HFF-Myc (cell line): Measurements from ENCODE around the gene MRPS14.

Experiments
- DNase-seq: peaks from one replicate; pipeline ENCODE4 v3.0.0-alpha.2; 2011; ENCODE audit warnings: low read depth; ENCODE audit errors: extremely low read depth
- H3K4me3 ChIP-seq: replicated peaks from 2 replicates; pipeline ENCODE4 v1.5.1; 2011; ENCODE audit warnings: low read depth, mild to moderate bottlenecking, control low read depth, low read length
- CTCF ChIP-seq: IDR thresholded peaks from 2 replicates; pipeline ENCODE4 v1.5.1; 2012; ENCODE audit warnings: mild to moderate bottlenecking, low read depth, low read length, control low read depth; ENCODE audit errors: missing control alignments

Gene MRPS14

GRCh38 chr1:175003521-175003920 lies 19.7 kb downstream of the MRPS14 start:
- no peak for TF ChIP-seq CTCF
- no peak overlapping the region for H3K4me3 ChIP-seq
- DNase-seq: no peak

DNA sequence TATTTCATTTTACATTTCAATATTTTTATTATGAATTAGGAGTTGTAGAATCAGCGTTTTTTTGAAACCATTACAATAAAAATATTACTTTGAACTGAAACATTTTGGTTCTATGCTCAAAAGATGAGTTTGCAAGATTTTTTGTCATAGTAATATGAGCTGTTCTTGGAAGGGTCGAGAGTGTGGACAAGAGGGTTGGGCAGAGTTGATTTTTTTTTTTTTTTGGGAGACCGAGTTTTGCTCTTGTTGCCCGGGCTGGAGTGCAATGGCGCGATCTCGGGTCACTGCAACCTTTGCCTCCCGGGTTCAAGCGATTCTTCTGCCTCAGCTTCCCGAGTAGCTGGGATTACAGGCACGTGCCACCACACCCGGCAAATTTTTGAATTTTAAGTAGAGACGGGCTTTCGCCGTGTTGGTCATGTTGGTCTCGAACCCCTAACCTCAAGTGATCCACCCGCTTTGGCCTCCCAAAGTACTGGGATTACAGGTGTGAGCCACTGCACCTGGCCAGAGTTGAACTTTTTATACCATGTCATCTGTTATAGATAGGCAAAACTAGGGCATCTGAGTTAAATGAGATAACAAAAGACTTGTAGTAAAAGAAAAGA lies 20.2 kb downstream of the MRPS14 start:
- H3K4me3 ChIP-seq: no peak overlapping the region
- no peak for DNase-seq
- no peak for TF ChIP-seq CTCF

- H3K4me3 ChIP-seq: peak overlapping the region; percentile 68
- no peak for TF ChIP-seq CTCF
- DNase-seq: no peak
Observed at GRCh38 chr1:175000697-175001187, 22.5 kb downstream of the MRPS14 start.

DNA sequence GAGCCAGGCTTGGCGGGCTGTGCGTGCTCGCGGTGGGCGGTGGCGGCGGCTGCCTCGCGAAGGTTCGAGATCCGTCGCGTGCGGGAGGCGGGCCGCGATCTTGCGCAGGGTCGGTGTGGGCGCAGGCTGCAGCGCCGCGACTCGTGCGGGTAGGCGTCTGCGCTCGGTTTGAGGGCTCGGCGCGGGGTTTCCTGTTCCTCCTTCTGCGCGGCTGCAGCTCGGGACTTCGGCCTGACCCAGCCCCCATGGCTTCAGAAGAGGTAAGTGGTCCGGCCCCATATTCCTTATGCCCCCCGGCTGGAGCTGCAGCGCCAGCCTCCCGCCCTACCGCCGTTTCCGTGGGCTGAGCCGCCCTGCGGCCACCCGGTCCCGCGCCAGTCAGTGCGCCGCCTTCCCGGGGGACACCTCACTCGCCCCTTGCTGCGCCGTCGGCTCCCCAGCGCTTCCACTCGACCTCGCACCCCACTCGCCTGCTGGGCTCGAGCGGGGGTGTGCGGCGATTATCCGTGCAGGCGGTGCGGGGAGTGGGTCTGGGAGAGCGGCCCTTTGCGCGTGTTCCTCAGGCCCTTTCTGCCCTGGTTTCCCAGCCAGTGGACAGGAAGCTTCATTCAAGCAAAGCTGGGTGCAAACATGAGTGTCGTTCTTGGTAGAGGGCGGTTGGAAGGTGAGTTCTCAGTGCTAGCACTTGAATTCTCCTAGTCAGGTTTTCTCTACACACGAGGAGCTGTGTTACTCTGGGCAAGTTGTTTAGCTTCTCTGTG lies 23.1 kb downstream of the MRPS14 start, which contains the start of gene CACYBP:
Gene CACYBP, plus strand, starts transcription at position 12 of the 761 bp plus-strand sequence. Its CDS starts 234 bp downstream, at position 246.
- no peak for TF ChIP-seq CTCF
- no peak for DNase-seq
- H3K4me3 ChIP-seq: peak within 1 kb of the TSS; percentile 68

DNA sequence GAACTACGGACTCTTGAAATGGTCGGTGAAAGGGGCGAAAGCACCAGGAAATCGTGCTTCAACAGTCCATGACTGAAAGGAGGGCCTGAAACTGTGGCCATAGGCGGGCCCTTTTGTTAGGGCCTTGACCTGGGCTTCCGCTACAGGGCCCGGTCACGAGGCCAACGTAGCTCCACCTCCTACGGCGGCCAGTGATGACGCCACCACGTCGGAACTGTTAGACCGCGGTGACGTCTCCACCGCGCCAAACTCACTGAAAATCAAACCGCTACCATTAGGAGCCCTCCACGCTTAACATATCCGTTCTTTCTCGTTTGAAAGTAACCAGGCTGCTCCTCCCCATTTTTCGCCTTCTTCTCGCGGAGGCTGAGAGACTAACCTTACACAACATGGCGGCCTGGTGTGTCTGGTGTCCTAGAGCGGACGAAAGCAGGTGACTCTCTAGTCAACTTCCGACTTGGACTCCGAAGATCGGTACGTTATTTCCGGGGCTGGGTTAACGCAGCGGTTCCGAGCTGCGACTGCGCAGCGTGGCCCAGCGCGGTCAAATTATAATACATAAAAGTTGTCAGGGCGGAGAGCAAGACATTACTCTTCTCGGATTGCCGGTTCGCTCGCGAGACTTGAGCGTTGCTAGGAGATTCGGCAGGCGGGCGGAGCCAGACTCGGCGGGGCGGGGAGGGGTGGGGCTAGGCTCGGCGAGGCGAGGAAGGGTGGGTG lies 23.8 kb downstream of the MRPS14 start:
- peak; percentile 97 for DNase-seq
- peak overlapping the region; percentile 68 for H3K4me3 ChIP-seq
- TF ChIP-seq CTCF: no peak

DNA sequence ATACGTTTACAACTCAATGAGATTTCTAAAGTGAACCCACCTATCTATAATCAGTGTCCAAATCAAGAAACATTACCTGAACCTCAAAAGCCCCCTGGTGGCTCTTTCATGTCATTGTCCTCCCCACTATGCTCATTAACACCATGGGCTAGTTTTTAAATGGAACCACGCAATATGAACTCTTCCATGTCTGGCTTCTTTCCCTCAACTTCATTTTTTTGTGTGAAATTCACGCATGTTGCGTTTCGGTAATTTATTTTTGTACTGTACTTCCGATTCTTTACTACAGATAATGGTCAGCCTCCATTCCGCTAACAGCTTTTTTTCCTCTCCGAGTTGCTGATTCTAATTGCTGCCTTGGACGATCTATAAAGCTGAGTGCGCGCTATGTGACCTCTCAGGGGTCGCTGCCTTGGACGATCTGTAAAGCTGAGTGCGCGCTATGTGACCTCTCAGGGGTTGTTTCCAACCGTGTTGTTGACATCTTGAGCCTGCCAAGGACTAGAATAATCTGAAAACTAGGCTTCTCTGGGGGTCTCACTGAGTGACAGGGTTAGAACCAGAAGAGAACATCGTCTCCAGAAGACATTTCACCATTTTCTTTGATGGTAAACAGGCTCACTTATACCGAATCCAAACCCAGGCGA lies 24.5 kb downstream of the MRPS14 start:
- DNase-seq: no peak
- TF ChIP-seq CTCF: peak; percentile 72
- H3K4me3 ChIP-seq: peak overlapping the region; percentile 68
